ENCODE measurements around the gene MAP7D1. TPM values are rescaled to one million over a fixed set of nuclear protein-coding genes. Genes with fewer than 3 reads are reported as not detected.

MAP7D1 gene
- polyA plus RNA-seq, 4 donors: 57.5 to 77.7 (median 66.1) TPM

DNA sequence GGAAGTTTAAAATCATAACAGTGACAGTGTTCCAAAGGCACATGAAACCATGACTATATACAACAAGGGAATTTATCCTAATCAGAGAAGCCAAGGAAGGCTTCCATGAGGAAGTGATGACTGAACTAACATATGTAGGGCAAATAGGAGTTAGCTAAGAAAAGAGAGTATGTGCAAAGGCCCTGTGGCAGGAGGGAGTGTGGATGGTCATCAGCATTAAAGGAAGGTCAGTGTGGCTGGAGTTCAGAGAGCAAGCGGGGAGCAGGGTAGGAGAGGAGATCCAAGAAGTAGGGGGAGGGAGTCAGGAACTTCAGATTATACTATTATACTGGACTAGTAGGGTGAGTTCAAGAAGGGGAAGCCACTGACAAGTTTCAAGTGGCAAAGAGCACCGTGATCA lies 8.4 kb downstream of the MAP7D1 start:
- DNase-seq (ENCODE audit: low read depth in 4 of 4, low spot score in 2 of 4): no peak

DNA sequence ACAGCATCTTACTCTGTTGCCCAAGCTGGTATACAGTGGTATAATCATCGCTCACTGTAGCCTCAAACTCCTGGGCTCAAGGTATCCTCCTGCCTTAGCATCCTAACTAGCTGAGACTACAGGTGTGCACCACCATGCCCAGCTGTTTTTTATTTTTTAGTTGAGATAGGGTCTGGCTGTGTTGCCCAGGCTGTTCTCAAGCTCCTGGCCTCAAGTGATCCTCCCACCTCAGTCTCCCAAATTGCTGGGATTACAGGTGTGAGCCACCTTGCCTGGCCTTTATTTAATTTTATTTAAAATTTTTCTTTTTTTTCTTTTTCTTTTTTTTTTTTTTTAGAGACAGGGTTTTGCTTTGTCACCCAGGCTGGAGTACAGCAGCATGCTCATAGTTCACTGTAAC lies 9.2 kb downstream of the MAP7D1 start:
- no peak for DNase-seq (ENCODE audit: low read depth in 4 of 4, low spot score in 2 of 4)

DNA sequence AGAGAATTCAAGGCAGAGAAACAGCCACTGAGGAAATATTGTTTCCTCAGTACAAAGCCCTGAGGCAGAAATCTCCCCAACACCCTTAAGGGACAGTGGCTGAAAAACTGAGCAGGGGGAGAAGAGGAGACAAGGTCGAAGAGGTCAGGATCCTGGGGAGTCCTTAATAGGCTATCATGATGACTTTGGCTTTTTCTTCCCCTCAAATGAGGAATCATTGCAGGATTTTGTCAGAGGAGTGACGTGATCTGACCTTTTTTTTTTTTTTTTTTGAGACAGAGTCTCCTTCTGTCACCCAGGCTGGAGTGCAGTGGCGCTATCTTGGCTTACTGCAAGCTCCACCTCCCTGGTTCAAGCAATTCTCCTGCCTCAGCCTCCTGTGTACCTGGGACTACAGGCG lies 10.2 kb downstream of the MAP7D1 start:
- no peak for DNase-seq (ENCODE audit: low read depth in 4 of 4, low spot score in 2 of 4)

DNA sequence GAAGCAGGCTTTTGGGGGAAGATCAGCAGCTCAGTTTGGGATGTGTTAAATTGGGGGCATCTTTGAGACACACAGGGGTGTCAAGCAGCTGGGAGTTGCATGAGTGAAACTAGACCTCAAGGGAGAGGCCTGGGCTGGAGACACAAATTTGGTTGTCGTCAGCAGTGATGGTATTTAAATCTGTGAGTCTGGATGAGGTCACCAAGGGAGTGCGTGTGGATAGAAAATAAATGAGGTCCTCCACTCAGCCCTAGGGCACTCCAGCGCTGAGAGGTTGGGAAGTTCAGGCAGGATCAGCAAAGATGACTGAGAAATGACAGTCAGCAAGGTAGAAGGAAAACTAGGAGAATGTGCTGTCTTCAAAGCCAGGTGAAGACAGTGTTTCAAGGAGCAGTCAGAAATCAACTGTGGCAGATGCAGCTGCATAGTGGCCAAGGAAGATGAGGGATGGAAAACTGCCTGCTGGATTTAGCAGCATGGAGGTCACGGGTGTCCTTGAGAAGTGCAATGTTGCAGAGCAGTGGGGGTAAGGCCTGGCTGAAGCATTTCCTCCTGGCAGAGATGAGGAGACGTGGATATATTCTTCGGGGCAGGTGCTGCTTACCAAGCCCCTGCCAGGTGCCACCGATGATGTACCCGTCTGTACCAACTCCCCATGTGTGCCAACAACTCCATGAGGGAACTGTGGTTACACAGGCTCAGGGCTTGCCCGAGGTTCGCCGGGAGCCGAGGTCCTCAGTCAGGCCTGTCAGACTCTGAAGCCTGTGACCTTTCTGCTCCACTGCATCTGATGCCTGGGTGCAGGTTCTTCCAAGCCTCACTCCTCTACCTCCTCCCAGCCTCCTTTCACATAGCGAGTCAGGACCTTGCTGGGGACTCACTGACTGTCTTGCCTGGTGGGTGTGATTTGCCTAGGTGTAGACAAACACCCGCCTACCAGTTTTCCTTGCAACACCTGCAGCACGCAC lies 11.3 kb downstream of the MAP7D1 start:
- no peak for DNase-seq (ENCODE audit: low read depth in 4 of 4, low spot score in 2 of 4)

DNA sequence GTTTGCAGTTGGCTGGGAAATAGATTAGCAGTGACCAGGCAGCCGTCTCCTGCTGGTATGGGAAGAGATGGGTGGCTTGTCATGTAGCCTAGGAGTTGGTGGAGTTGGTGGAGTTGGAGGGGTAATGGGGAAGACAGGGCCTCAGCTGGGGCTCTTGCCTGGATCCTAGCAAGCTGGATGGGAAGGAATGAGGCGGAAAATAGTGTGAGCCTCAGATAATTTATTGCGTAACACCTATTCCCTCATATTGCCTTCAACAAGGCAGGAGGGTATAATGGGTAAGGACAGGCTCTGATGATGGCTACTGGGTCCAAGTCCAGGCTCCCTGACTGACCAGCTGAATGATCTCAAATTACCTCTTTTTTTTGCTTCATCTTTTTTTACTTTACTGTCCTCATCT lies 12.6 kb downstream of the MAP7D1 start:
- DNase-seq (ENCODE audit: low read depth in 4 of 4, low spot score in 2 of 4): no peak

DNA sequence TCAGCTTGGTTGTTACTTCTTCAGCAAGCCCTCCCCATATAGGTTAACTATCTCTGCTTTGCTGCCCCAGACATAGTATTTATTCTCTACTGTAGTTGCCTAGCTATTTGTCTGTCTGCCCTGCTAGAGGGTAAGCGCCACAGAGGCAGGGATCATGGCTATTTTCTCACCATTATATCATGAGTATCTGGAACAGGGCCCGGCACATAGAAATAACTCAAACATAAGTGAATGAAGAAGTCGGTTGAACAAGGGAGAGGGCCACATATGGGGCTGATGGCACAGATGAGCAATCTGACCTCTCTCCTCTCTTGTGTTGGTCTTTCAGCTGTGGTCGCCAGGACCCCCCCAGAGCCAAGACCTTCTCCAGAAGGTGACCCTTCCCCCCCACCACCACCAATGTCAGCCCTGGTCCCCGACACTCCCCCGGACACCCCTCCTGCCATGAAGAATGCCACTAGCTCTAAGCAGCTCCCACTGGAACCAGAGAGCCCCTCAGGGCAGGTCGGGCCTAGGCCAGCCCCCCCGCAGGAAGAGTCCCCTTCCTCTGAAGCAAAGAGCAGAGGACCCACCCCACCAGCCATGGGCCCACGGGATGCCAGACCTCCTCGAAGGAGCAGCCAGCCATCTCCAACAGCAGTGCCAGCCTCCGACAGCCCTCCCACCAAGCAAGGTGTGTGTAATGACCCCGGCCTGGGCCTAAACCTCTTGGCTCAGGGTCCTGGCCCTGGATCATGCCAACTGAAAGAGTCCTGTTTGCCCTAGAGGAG lies 14.9 kb downstream of the MAP7D1 start:
- DNase-seq (ENCODE audit: low read depth in 4 of 4, low spot score in 2 of 4): no peak

DNA sequence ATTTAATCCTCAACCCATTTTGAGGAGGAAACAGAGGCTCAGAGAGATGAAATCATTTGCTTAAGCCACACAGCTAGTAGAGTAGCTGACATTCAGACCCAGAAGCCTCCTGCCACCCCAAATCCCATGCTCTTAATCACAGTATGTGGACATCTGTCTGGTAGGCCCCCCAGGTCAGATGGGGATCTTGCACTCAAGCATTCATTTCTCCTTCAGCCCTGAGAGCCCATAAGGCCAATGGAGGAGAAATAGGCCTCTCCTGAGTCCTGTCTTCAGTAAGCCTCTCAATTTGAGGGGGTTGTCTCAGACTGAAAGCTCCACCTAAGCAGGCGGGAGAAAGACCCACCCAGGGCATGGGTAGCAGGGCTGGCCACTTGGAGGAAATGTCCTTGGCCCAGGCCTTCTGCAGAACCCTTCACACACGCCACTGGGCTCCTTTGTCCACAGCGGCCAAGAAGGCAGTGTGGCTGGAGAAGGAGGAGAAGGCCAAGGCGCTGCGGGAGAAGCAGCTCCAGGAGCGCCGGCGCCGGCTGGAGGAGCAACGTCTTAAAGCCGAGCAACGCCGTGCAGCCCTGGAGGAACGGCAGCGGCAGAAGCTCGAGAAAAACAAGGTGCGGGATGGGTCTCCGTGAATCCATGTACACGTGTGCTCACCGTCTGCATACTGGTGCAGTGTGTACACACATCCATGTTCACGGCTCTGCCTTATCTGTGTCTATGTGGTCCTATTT lies 16.2 kb downstream of the MAP7D1 start:
- DNase-seq (ENCODE audit: low read depth in 4 of 4, low spot score in 2 of 4): no peak

DNA sequence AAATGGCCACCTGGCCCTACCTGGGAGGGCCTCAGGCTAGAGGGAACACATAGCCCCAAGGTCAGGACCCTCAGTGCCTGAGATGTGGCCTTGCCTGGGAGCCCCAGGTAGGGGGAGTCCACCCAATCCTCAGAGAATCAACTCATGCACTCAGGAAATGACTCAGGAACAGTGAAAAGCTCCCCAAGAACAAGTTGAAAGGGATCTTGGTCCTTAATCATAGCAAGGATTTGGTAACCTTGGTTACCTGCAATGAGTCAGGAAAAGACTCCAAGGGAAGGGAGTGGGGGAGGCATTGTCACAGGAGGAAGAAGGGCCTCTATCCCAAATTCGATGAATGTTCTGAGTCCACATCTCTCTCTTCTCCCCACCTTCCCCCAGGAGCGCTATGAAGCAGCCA lies 17.0 kb downstream of the MAP7D1 start:
- no peak for DNase-seq (ENCODE audit: low read depth in 4 of 4, low spot score in 2 of 4)

DNA sequence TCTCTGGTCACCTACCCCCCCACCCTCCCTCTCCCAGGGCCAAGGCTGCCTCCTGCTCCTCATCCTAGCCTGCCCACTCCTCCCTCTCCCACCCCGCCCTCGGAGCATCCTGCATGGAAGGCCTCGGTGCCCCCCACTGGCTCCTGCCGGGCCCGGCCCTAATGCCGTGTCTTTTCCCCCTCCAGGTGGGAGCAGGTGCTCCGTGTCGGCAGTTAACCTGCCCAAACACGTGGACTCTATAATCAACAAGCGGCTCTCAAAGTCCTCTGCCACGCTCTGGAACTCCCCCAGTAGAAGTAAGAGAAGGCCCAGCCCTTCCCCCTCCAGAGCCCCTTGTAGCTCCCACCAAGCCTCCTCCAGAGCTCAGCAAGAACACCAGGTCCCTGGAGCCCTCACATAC lies 18.8 kb downstream of the MAP7D1 start:
- DNase-seq (ENCODE audit: low read depth in 4 of 4, low spot score in 2 of 4): no peak

DNA sequence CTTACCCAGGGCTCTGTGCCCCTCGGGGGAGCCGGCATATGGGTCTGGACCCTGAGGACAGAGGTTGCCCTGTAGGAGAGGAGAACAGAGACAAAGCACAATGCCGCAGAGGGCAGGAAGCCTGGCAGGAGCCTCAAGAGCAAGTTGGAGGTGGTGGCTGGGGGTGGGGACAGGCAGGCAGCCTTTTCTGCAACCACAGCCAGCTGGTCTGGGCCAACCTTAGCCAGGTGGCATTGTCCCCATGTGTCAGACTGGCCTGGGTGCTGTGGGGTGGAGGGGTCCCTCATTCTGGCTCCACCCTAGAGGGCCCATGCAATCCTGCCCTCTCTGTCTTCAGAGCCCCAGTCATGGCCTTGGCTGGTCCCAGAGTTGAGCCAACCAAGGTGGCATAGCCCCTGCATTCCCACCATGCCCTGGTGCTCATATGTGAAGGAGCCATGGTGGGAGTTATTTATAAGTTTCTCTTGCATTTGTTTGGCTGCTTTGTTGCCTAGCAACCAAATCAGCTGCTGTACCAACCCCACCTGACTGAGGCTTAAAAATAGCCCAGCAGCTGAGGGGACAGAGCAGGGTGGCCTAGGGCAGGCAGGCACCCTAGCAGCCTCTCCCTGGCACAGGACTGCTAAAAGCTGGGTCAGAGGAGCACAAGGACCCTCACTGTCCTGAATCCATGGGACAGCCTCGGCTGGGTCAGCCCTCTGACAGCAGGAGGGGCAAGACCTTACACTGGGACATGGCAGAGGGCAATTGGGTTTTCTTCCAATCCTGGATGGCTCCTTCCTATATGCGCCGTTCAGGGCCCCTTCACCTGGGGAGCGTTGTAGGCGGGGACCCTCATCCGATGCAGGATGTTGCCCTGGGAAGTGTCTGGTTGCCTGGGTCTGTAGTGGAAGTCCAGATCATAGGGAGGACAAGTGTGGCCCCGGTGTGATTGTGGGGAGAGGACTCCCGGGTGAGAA lies 19.5 kb downstream of the MAP7D1 start:
- DNase-seq (ENCODE audit: low read depth in 4 of 4, low spot score in 2 of 4): no peak

DNA sequence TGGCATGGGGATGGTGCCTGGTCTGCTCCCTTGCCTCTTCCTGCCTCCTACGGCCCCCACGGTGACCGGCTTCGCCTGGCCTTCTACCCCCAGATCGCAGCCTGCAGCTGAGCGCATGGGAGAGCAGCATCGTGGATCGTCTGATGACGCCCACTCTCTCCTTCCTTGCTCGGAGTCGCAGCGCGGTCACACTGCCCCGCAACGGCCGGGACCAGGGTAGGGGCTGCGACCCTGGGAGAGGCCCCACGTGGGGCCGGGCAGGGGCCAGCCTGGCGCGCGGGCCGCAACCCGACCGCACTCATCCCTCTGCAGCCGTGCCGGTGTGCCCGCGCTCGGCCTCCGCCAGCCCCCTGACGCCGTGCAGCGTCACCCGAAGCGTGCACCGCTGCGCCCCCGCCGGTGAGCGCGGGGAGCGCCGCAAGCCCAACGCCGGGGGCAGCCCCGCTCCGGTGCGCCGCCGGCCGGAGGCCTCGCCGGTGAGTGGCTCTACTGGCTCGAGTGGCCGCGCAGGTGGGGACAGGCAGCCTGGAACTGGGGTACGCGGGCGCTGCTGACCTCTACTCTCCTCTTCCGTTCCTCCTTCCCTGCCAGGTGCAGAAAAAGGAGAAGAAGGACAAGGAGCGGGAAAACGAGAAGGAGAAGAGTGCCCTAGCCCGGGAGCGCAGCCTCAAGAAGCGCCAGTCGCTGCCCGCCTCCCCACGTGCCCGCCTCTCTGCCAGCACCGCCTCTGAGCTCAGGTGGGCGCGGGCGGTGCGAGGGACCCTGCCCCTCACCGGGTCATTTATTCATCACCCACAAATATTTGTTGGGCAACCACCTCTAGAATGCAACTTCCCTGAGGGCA lies 20.4 kb downstream of the MAP7D1 start:
- no peak for DNase-seq (ENCODE audit: low read depth in 4 of 4, low spot score in 2 of 4)

DNA sequence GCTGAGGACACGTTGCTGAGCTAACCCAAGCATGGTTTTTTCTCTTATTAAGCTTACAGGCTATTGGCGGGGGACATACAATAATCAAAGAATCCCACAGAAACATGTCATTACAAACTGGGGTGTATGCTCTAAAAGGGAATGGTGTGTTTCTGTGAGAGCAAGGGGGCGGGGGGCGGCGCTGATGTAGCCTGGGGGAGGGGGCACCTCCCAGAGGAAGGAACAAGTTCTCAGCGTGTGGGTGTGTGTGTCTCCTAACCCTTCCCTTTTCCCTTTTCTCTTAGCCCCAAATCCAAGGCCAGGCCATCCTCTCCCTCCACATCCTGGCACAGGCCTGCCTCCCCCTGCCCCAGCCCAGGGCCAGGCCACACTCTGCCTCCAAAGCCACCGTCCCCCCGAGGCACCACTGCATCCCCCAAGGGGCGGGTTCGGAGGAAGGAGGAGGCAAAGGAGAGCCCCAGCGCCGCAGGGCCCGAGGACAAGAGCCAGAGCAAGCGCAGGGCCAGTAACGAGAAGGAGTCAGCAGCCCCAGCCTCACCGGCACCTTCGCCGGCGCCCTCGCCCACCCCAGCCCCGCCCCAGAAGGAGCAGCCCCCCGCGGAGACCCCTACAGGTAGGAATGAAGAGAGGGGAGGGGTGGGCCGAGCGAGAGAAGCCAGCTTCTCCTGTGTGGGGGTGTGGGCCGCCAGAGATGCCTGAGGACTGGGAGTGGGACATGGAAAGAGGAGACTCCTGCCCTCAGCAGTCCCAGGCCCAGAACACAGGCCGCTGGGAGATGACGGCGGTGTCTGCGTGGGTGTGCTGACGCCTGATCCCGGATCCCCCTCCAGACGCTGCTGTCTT lies 21.9 kb downstream of the MAP7D1 start:
- DNase-seq (ENCODE audit: low read depth in 4 of 4, low spot score in 2 of 4): no peak

DNA sequence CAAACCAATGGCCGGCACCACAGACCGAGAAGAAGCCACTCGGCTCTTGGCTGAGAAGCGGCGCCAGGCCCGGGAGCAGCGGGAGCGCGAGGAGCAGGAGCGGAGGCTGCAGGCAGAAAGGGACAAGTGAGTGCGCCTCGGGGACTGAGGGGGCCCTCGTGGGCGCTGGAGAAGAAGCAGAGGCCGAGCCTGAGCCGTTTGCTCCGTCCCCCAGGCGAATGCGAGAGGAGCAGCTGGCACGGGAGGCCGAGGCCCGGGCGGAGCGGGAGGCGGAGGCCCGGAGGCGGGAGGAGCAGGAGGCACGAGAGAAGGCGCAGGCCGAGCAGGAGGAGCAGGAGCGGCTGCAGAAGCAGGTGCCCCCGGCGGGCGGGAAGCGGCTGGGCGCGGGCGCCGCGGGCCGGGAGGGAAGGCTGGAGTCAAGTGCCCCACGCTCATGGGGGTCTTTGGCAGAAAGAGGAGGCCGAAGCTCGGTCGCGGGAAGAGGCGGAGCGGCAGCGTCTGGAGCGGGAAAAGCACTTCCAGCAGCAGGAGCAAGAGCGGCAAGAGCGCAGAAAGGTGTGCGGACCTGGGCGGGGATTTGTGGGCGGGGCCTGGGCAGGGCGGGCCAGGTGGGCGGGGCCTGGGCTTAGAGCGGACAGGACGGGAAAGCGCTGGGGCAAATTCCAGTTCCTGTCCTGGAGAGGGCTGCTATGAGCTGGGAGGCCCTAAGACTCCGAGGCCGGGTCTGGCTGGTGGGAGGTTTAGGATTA lies 22.7 kb downstream of the MAP7D1 start:
- DNase-seq (ENCODE audit: low read depth in 4 of 4, low spot score in 2 of 4): no peak

DNA sequence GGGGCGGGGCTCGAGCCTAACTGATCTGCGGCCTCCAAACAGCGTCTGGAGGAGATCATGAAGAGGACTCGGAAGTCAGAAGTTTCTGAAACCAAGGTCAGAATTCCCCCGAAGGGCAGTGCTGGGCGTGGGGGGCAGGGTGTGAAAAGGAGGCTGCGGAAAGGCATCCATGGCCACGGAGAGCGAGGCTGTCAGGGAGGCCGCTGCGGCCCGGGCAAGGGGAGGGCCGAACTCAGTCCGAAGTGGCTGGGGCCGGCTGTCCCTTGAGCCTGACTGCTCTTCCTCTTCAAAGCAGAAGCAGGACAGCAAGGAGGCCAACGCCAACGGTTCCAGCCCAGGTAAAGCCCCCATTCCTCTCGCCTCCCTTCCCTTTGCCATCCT lies 23.2 kb downstream of the MAP7D1 start:
- no peak for DNase-seq (ENCODE audit: low read depth in 4 of 4, low spot score in 2 of 4)

DNA sequence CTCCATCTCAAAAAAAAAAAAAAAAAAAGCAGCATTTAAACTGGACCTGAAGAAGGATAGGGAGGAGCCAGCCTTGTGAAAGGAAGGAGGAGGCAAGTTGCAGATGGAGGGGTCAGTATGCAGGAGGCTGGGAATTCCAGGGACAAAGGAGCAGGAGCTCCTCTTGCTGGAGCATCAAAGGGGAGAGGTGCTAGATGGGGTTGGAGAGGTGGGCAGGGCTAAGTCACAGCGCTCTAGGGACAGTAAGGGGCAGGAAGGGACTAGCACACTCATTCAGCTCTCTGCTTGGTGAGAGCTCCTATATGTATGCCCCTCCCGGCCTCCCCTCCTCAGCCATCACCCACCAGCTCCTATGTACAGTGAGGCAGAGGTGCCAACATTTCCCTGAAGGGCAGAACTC lies 26.8 kb downstream of the MAP7D1 start:
- DNase-seq (ENCODE audit: low read depth in 4 of 4, low spot score in 2 of 4): no peak

DNA sequence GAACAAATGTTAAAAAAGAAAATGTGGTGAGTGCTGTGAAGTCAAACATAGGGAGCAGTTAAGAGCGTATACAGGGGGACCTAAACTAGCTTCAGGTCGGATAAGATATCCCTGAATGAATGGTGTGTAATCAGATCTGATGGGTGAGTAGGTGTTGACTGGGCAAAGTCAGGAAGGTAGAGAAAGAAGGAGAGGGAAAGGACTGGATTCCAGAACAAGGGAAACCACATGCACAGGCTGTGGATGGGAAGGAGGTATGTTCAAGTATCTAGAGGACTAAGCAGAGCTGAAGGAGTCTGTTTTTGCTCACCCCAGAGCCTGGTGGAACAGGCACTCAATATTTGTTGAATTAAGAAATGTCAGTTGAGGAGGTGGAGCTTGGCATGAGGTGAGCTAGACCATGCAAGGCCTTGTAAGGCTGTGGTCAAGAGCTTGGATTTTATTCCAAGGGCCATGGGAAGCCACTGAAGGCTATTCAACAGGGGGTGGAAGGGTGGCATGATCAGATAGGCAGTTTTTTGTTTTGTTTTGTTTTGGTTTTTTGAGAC lies 27.4 kb downstream of the MAP7D1 start:
- no peak for DNase-seq (ENCODE audit: low read depth in 4 of 4, low spot score in 2 of 4)
